Natural killer cell (primary cell): ENCODE measurements around the gene RUBCN. TPM values are rescaled to one million over a fixed set of nuclear protein-coding genes. Genes with fewer than 3 reads are reported as not detected.

ENCODE experiments used
- ATAC-seq, 3 donors: fragments of 150-1000 bp in 2 of 3; fragments of 200-7000 bp in 1 of 3; cut with Tn5 transposase; 1 replicate in 1 of 3; 2 replicates in 2 of 3; pipeline ENCODE4 v1.10.0; 2021; ENCODE audit warnings: mild to moderate bottlenecking in 2 of 3, moderate library complexity in 2 of 3
- DNase-seq, 2 donors: peaks; one replicate each; pipeline versions ENCODE4 v3.0.0 to v3.0.0-alpha.2; 2013 to 2021; ENCODE audit warnings: mixed read lengths in 1 of 2
- H3K27ac ChIP-seq: one replicate; pipeline ENCODE4 v1.5.1; 2013; ENCODE audit warnings: mild to moderate bottlenecking, low read length
- H3K27me3 ChIP-seq: one replicate; pipeline ENCODE4 v1.6.1; 2013; ENCODE audit warnings: low read length; ENCODE audit not compliant: control insufficient read depth, insufficient read depth
- H3K36me3 ChIP-seq: one replicate; pipeline ENCODE4 v1.6.1; 2013; ENCODE audit warnings: low read length; ENCODE audit not compliant: control insufficient read depth, insufficient read depth
- H3K4me1 ChIP-seq: one replicate; pipeline ENCODE4 v1.6.1; 2013; ENCODE audit warnings: low read length; ENCODE audit not compliant: control insufficient read depth, insufficient read depth
- H3K4me3 ChIP-seq: one replicate; pipeline ENCODE4 v1.5.1; 2013; ENCODE audit warnings: low read length
- H3K9me3 ChIP-seq: one replicate; pipeline ENCODE4 v1.6.1; 2013; ENCODE audit warnings: low read length; ENCODE audit not compliant: control insufficient read depth, insufficient read depth
- H3K27ac Mint-ChIP-seq, 2 donors: one replicate each; pipeline ENCODE4 v1.8.0; 2022; ENCODE audit warnings: mild to moderate bottlenecking in 2 of 2, mixed read lengths in 2 of 2, moderate library complexity in 1 of 2
- H3K27me3 Mint-ChIP-seq, 2 donors: one replicate each; pipeline ENCODE4 v1.8.0; 2022; ENCODE audit warnings: low read depth in 2 of 2, mixed read lengths in 2 of 2
- H3K36me3 Mint-ChIP-seq: one replicate; pipeline ENCODE4 v1.8.0; 2022; ENCODE audit warnings: mixed read lengths
- H3K4me1 Mint-ChIP-seq, 2 donors: one replicate each; pipeline ENCODE4 v1.8.0; 2022; ENCODE audit warnings: mixed read lengths in 2 of 2
- H3K4me3 Mint-ChIP-seq: one replicate; pipeline ENCODE4 v1.8.0; 2022; ENCODE audit warnings: mild to moderate bottlenecking, moderate library complexity, mixed read lengths
- H3K9me3 Mint-ChIP-seq, 2 donors: one replicate each; pipeline ENCODE4 v1.8.0; 2022; ENCODE audit warnings: mixed read lengths in 2 of 2
- CTCF ChIP-seq: fragments of 200-600 bp; IDR thresholded peaks from one replicate; pipeline ENCODE4 v1.8.0; 2022; ENCODE audit warnings: antibody characterized with exemption
- WGBS: methylation state at CpG from one replicate; pipeline ENCODE4 v1.1.7; 2013; ENCODE audit warnings: missing lambda C conversion rate; ENCODE audit not compliant: insufficient coverage; 5-methylcytosine and 5-hydroxymethylcytosine counted together
- intact Hi-C: fragments of 100-400 bp; cut with micrococcal nuclease; formaldehyde crosslinking; loops from one replicate; pipeline ENCODE4 v1.14.2; 2022
- total RNA-seq, 4 donors: library from RNA; stranded (reverse); fragments of 120-200 nt in 1 of 4; gene quantifications; one replicate each; pipeline versions ENCODE4 v1.2.3 to v1.2.4, GENCODE V29; 2013 to 2022

RUBCN gene
- total RNA-seq, 3 donors from 2014 or later (not counting 1 experiment from before 2014, with no cell fraction given): 51.2 to 58.5 (median 57.6) TPM

DNA sequence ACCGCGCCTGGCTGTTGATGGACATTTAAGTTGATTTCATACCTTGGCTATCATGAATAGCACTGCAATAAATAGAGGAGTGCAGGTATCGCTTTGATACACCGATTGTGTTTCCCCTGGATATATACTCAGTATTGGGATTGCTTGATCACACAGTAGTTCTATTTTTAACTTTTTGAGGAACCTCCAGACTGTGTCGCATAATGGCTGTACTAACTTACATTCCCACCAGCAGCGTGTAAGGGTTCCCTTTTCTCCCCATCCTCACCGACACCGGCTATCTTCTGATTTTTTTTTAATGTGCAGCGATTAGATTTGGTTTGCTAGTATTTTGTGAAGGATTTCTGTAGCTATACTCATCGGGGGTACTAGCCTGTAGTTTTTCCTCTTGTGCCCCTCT is 16.0 kb downstream of the RUBCN start:
- no peak overlapping the region for H3K27ac ChIP-seq
- no peaks in the 10 kb centered on the region for H3K27me3 ChIP-seq
- no peak for ATAC-seq
- H3K4me1 ChIP-seq: peaks cover 3% of the 10 kb centered on the region
- no peaks in the 10 kb centered on the region for H3K9me3 ChIP-seq
- Mint-ChIP-seq H3K27me3 (no peaks in the 10 kb centered on the region), H3K27ac (no peak overlapping the region), H3K36me3 (no peaks in the 10 kb centered on the region), H3K4me1 (peaks cover 2 to 12% of the 10 kb centered on the region in 2 donors), H3K4me3 (no peak overlapping the region), H3K9me3 (no peaks in the 10 kb centered on the region)
- intact Hi-C loops: no loop called here
- no peak for TF ChIP-seq CTCF
- no peak for DNase-seq
- 100% methylated on average over 8 of the region's 10 CpGs for WGBS
- H3K4me3 ChIP-seq: no peak overlapping the region
- H3K36me3 ChIP-seq: no peaks in the 10 kb centered on the region

- H3K27ac ChIP-seq: no peak overlapping the region
- H3K4me1 Mint-ChIP-seq: peaks cover 0 to 11% of the 10 kb centered on the region in 2 donors
- H3K9me3 Mint-ChIP-seq: no peaks in the 10 kb centered on the region
- peaks cover 2% of the 10 kb centered on the region for H3K36me3 ChIP-seq
- no peak overlapping the region for H3K27ac Mint-ChIP-seq
- intact Hi-C loops: no loop called here
- ATAC-seq (no peak), DNase-seq (no peak)
- no peak overlapping the region for H3K4me3 ChIP-seq
- no peaks in the 10 kb centered on the region for H3K27me3 ChIP-seq
- H3K27me3 Mint-ChIP-seq: no peaks in the 10 kb centered on the region
- no peaks in the 10 kb centered on the region for H3K9me3 ChIP-seq
- no peak for TF ChIP-seq CTCF
- no peak overlapping the region for H3K4me3 Mint-ChIP-seq
- 97% methylated on average over 8 of the region's 8 CpGs for WGBS
- H3K4me1 ChIP-seq: peaks cover 3% of the 10 kb centered on the region
- no peaks in the 10 kb centered on the region for H3K36me3 Mint-ChIP-seq
Observed at GRCh38 chr3:197718891-197719290, 17.8 kb downstream of the RUBCN start.

DNA sequence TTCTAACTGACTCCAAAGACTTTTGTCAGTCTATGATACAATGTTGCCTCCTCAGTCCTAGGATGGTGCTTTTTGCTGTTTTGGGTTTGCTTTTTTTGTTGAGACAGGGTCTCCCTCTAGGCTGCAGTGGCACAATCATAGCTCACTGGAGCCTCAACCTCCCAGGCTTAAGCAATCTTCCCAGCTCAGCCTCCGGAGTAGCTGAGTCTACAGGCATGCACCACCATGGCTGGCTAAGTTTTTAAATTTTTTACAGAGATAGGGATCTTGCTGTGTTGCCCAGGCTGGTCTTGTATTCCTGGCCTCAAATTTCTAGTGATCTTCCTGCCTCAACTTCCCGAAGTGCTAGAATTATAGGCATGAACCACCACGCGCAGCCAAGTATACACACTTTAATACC is 22.5 kb downstream of the RUBCN start:
- Mint-ChIP-seq H3K27ac (peak overlapping the region; percentile 18 to 97), H3K4me1 (peaks cover 16 to 24% of the 10 kb centered on the region in 2 donors), H3K36me3 (no peaks in the 10 kb centered on the region), H3K27me3 (no peaks in the 10 kb centered on the region), H3K9me3 (no peaks in the 10 kb centered on the region), H3K4me3 (no peak overlapping the region)
- no peak for DNase-seq
- Histone ChIP-seq H3K27ac (no peak overlapping the region), H3K4me1 (peaks cover 13% of the 10 kb centered on the region), H3K27me3 (no peaks in the 10 kb centered on the region), H3K36me3 (peaks cover 2% of the 10 kb centered on the region), H3K9me3 (no peaks in the 10 kb centered on the region), H3K4me3 (no peak overlapping the region)
- WGBS: 100% methylated on average over 2 of the region's 4 CpGs
- intact Hi-C loops: loop anchor here (5.0 kb wide), 1 partner anchor 38 kb away; no protein-coding TSS in a partner anchor
- no peak for TF ChIP-seq CTCF
- no peak for ATAC-seq

DNA sequence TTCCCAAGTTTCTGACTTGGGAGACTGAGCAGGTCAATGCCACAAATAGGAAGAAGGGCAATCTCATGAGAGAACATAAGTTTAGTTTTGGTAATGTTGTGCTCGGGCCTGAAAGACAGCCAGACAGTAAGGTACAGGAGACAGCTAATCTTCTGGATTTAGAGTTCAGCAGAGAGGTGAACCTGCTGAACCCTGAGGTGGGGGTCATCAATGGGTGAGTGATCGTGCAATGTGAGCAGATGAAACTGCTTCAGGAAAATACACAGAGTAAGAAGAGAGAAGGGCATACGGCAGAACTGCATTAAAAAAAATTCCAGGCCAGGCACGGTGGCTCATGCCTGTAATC is 23.3 kb downstream of the RUBCN start:
- Mint-ChIP-seq H3K4me3 (peak overlapping the region; percentile 93), H3K27me3 (no peaks in the 10 kb centered on the region), H3K9me3 (no peaks in the 10 kb centered on the region), H3K27ac (peak overlapping the region; percentile 95 to 97), H3K4me1 (peaks cover 16 to 24% of the 10 kb centered on the region in 2 donors), H3K36me3 (no peaks in the 10 kb centered on the region)
- no peaks in the 10 kb centered on the region for H3K27me3 ChIP-seq
- 89% methylated on average over 4 of the region's 4 CpGs for WGBS
- H3K27ac ChIP-seq: peak overlapping the region; percentile 98
- DNase-seq: no peak
- intact Hi-C loops: loop anchor here (5.0 kb wide), 1 partner anchor 39 kb away; no protein-coding TSS in a partner anchor
- no peak for ATAC-seq
- no peaks in the 10 kb centered on the region for H3K9me3 ChIP-seq
- peaks cover 13% of the 10 kb centered on the region for H3K4me1 ChIP-seq
- no peak overlapping the region for H3K4me3 ChIP-seq
- no peak for TF ChIP-seq CTCF
- peaks cover 2% of the 10 kb centered on the region for H3K36me3 ChIP-seq
